ENCODE results near the gene ACIN1. TPM values are rescaled to one million over a fixed set of nuclear protein-coding genes. Genes with fewer than 3 reads are reported as not detected.
A peak's percentile ranks its signal among the peaks of the same experiment; 100 is the strongest.

ACIN1 gene
- total and polyA plus RNA-seq, 2 of the 13 experiments (the other 11 are each of a cell fraction or from before 2014, with no cell fraction given) = 165 to 183 TPM

- TF ChIP-seq, protein P1, sequence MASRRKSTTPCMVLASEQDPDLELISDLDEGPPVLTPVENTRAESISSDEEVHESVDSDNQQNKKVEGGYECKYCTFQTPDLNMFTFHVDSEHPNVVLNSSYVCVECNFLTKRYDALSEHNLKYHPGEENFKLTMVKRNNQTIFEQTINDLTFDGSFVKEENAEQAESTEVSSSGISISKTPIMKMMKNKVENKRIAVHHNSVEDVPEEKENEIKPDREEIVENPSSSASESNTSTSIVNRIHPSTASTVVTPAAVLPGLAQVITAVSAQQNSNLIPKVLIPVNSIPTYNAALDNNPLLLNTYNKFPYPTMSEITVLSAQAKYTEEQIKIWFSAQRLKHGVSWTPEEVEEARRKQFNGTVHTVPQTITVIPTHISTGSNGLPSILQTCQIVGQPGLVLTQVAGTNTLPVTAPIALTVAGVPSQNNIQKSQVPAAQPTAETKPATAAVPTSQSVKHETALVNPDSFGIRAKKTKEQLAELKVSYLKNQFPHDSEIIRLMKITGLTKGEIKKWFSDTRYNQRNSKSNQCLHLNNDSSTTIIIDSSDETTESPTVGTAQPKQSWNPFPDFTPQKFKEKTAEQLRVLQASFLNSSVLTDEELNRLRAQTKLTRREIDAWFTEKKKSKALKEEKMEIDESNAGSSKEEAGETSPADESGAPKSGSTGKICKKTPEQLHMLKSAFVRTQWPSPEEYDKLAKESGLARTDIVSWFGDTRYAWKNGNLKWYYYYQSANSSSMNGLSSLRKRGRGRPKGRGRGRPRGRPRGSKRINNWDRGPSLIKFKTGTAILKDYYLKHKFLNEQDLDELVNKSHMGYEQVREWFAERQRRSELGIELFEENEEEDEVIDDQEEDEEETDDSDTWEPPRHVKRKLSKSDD (CRISPR knock-in tag; IDR thresholded peaks at IDR 0.05; ENCODE audit: low read depth) = no peak
- TF ChIP-seq SKI (IDR thresholded peaks at IDR 0.05; ENCODE audit: partially characterized antibody) (no peak), CENPBD1 (CRISPR knock-in tag; IDR thresholded peaks at IDR 0.05; ENCODE audit: borderline replicate concordance, low read depth) (no peak), ZNF44 (CRISPR knock-in tag; IDR thresholded peaks at IDR 0.05) (no peak), ZSCAN5A (CRISPR knock-in tag; IDR thresholded peaks at IDR 0.05; ENCODE audit: borderline replicate concordance) (no peak), CBX1 (IDR thresholded peaks at IDR 0.05; ENCODE audit: low read depth) (no peak)
Observed at GRCh38 chr14:23042162-23042965, 52.6 kb downstream of the ACIN1 start, which contains the start of gene PSMB11 (continued).

DNA sequence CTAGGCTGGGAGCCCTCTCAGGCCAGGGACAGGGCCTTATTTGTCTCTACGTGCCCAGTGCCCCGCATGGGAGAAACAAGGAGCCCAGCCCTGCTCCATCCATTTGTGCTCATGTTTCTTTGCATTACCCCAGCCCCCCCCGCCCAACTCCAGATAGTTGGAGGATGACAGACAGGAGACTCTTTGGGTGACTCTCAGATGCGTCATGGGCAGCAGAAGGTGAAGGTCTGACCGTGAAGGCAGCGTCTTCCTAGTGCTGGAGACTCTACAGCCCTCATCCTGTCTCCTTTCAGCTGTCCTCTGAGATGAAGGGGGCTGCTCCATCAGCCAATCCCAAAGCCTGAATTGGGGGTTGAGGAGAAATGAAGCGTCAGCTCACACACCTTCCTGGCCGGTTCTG, 53.2 kb downstream of the ACIN1 start:
- CTCF ChIA-PET (ENCODE audit: low intra/inter-chr PET ratio, low total read pairs) = no interaction called here
- 43% methylated on average over 8 of the region's 8 CpGs for WGBS (ENCODE audit: low lambda C conversion rate)
- Histone ChIP-seq H3K4me3 (replicated peaks in 1 of 3; ENCODE audit: insufficient read depth in 1 of 3, low read depth in 2 of 3, low read length in 3 of 3) (no peak overlapping the region), H3K4me2 (ENCODE audit: low read depth, low read length) (no peak overlapping the region), H3K36me3 (replicated peaks in 1 of 2; ENCODE audit: control insufficient read depth in 1 of 2, insufficient read depth in 2 of 2, low read length in 2 of 2) (no peaks in the 10 kb centered on the region), H3K4me1 (ENCODE audit: insufficient read depth, low read length) (peaks cover 23% of the 10 kb centered on the region), H3K79me2 (ENCODE audit: insufficient read depth, low read length) (no peaks in the 10 kb centered on the region), H4K20me1 (ENCODE audit: insufficient read depth, low read length) (no peaks in the 10 kb centered on the region), H3K27ac (ENCODE audit: extremely low read length, insufficient read depth, low read length) (no peak overlapping the region), H3K27me3 (ENCODE audit: control insufficient read depth in 1 of 2, insufficient read depth in 2 of 2, low read length in 2 of 2) (peaks cover 16 to 35% of the 10 kb centered on the region in 2 experiments), H3K9ac (ENCODE audit: insufficient read depth, low read depth, low read length) (no peak overlapping the region), H3K9me3 (ENCODE audit: low read length) (no peaks in the 10 kb centered on the region), H2AFZ (ENCODE audit: low read length) (no peak overlapping the region)
- no TSS peak for BruUV-seq (replicated peaks)
- ATAC-seq (no peak), FAIRE-seq (no peak), DNase-seq (ENCODE audit: low spot score) (no peak)
- POLR2A ChIA-PET = interaction anchor here (0.6 to 1.6 kb wide), 3 partner anchors 14 to 34 kb away, joined by 3 to 4 read pairs (median 3); no protein-coding TSS in a partner anchor
- intact Hi-C loops (cut with micrococcal nuclease; ENCODE audit: unreplicated experiment) (no loop called here), in situ Hi-C loops (cut with HindIII; ENCODE audit: extremely low pct_ligation_motif_present, low pct_unique_long_range_greater_than_20kb) (no loop called here)
- TF ChIP-seq, protein P2, sequence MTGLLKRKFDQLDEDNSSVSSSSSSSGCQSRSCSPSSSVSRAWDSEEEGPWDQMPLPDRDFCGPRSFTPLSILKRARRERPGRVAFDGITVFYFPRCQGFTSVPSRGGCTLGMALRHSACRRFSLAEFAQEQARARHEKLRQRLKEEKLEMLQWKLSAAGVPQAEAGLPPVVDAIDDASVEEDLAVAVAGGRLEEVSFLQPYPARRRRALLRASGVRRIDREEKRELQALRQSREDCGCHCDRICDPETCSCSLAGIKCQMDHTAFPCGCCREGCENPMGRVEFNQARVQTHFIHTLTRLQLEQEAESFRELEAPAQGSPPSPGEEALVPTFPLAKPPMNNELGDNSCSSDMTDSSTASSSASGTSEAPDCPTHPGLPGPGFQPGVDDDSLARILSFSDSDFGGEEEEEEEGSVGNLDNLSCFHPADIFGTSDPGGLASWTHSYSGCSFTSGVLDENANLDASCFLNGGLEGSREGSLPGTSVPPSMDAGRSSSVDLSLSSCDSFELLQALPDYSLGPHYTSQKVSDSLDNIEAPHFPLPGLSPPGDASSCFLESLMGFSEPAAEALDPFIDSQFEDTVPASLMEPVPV (CRISPR knock-in tag; IDR thresholded peaks at IDR 0.05) = 0 out of 2 replicates have a peak, but pooled peaks have one; percentile 7
- TF ChIP-seq ARID3A (IDR thresholded peaks at IDR 0.05; ENCODE audit: low read depth, low read length) = no peak
- TF ChIP-seq ZNF775 (CRISPR knock-in tag; IDR thresholded peaks at IDR 0.05; ENCODE audit: borderline replicate concordance) = no peak
- TF ChIP-seq PAX8 (CRISPR knock-in tag; IDR thresholded peaks at IDR 0.05; ENCODE audit: borderline replicate concordance) = 0 out of 2 replicates have a peak, but pooled peaks have one; percentile 60
- TF ChIP-seq THAP8 (CRISPR knock-in tag; IDR thresholded peaks at IDR 0.05; ENCODE audit: borderline replicate concordance) = no peak
- TF ChIP-seq TSC22D2 (CRISPR knock-in tag; IDR thresholded peaks at IDR 0.05; ENCODE audit: borderline replicate concordance) = no peak

Measured in HepG2 (cell line).